Measurements from ENCODE around the gene GARNL3.
A peak's percentile ranks its signal among the peaks of the same experiment; 100 is the strongest.

The GARNL3 gene

DNA sequence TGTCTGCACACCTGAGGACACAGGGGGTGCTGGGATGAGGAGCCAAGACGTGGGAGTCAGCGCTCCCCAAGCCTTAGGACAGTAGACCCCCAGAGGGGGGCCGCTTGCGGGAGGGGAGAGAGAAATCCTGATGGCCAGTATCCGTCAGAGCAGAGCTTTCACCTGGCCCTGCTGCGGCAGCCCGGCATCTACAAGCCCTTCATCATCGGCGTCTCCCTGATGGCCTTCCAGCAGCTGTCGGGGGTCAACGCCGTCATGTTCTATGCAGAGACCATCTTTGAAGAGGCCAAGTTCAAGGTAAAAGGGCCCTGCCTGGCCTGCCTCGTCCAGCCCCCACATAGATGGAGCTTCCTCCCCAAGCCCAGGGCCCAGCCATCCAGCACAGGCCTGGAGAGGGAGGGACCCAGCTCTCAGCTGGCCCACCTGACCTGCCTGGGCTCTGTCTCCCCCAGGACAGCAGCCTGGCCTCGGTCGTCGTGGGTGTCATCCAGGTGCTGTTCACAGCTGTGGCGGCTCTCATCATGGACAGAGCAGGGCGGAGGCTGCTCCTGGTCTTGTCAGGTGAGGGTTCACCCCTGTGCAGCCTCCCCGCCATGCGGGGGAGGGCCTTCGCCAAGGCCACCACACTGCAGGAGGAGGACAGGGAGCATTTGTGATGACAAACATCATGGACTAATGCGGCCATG lies 139.1 kb downstream of the GARNL3 start:
- DNase-seq (ENCODE audit: low read depth in 2 of 2), result no peak

DNA sequence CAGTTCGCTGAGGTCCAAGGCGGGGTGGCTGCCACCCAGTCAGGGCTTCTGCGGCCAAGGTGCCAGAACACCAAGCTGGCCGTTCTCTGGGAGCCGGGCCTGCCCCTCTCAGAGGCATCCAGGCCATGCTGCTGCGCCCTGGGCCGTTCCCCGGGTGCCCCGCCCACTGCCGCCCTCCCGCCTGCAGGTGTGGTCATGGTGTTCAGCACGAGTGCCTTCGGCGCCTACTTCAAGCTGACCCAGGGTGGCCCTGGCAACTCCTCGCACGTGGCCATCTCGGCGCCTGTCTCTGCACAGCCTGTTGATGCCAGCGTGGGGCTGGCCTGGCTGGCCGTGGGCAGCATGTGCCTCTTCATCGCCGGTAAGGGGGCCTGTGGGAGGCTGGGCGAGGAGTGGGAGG lies 140.1 kb downstream of the GARNL3 start:
- no peak for DNase-seq (ENCODE audit: low read depth in 2 of 2)

DNA sequence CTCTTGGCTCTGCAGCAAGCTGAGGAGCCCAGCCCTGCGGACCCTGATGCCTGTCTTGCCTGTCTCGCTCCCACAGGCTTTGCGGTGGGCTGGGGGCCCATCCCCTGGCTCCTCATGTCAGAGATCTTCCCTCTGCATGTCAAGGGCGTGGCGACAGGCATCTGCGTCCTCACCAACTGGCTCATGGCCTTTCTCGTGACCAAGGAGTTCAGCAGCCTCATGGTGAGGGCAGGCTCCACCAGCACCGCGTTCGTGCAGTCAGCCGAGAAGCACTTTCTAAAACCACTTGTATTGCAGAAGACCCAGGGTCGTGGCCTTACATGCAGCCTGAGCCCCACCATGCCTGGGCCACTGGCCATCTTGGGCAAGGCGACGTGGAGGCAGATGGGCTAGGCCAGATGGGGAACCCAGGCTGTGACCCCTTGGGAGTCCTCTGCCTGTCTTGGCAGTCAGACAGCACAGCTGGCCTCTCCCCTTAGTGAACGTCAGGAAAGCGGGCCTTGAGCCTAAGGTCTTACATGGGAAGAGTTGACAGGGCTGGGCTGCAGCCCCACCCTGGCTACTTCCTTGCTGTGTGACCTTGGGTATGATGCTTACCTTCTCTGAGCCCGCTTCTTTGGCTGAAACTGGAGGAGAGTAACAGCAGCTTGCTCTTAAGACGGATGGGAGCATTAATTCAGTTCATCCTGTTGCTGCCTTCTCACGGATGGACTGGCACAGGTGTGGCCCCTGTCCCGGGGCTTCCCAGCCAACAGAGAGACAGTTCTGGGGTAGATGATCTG lies 141.0 kb downstream of the GARNL3 start:
- DNase-seq (ENCODE audit: low read depth in 2 of 2), result no peak

DNA sequence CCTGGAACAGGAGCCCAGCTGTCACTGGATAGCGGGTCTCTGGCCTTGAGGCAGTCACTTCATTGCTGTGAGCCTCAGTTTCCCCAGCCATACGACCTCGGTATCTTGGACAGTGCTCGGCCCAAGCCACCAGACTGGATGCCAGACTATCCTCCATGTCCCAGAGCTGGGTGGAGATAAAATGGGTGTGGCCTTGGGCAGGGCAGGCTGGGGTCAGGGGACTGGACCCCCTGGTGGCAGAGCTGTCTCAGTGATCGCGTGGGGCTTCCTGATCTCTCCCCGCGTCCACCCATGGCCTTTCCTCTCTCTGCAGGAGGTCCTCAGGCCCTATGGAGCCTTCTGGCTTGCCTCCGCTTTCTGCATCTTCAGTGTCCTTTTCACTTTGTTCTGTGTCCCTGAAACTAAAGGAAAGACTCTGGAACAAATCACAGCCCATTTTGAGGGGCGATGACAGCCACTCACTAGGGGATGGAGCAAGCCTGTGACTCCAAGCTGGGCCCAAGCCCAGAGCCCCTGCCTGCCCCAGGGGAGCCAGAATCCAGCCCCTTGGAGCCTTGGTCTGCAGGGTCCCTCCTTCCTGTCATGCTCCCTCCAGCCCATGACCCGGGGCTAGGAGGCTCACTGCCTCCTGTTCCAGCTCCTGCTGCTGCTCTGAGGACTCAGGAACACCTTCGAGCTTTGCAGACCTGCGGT lies 142.4 kb downstream of the GARNL3 start:
- no peak for DNase-seq (ENCODE audit: low read depth in 2 of 2)

DNA sequence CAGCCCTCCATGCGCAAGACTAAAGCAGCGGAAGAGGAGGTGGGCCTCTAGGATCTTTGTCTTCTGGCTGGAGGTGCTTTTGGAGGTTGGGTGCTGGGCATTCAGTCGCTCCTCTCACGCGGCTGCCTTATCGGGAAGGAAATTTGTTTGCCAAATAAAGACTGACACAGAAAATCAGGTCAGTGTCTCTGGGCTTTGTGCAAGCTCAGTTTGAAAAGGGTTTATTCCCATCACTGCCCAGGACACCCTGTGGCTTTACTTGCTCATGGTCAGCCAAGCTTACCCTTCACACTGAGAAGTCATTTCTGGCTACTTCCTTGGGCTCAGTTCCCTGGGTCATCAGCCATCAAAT lies 142.9 kb downstream of the GARNL3 start:
- no peak for DNase-seq (ENCODE audit: low read depth in 2 of 2)

DNA sequence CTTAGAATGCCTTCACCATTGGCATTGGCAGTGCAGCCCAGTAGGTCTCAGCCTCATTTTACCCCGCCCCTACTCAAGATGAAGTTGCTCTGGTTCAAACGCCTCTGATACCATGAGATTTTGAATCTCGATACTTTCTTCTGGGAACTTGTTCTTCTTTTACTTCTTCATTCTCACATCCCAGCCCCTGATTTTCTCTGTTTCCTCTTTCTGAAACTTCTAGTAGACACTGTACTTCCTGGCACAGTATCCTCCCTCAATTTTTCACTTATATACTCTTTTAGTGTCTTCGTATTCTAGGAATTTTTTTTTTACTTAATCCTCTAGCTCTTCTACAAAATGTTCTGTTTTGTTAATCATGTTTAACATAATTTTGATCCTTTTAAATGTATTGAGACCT lies 146.5 kb downstream of the GARNL3 start:
- DNase-seq (ENCODE audit: low read depth in 2 of 2), result no peak

DNA sequence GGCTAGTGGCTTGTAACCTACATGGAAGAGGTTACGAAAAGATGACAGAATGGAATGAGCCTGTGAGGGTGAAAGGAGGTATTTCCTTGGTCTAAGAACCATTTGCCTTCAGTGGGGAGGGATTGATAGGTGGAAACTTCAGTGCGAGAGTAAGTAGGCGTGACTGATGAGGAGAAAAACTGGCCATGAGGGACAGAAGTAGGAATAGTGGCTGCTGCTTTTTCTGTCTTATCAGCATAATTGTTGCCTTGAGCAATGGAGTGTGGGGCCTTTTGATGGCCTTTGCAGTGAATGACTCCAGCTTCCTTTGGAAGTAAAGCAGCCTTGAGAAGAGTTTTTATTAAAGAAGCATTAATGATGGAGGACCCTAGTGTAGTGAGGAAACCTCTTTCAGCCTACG lies 150.6 kb downstream of the GARNL3 start:
- no peak for DNase-seq (ENCODE audit: low read depth in 2 of 2)

DNA sequence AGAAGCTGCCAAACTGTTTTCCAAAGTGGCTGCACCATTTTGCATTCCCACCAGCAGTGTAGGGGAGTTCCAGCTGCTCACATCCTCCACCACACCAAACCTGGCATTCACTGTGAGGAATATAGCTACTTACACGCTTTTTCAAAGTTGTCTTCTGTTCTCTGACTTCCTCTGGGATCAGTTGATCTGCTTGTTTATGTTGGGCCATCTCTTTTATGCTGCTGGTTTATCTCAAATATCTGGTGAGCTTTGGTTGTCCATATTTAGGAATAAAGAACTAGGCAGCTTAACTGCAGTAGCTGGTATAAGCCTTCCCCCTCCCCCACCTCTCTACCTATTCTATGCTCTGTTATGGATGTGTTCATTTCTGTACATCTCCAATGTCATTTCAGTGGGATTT lies 151.1 kb downstream of the GARNL3 start:
- no peak for DNase-seq (ENCODE audit: low read depth in 2 of 2)

DNA sequence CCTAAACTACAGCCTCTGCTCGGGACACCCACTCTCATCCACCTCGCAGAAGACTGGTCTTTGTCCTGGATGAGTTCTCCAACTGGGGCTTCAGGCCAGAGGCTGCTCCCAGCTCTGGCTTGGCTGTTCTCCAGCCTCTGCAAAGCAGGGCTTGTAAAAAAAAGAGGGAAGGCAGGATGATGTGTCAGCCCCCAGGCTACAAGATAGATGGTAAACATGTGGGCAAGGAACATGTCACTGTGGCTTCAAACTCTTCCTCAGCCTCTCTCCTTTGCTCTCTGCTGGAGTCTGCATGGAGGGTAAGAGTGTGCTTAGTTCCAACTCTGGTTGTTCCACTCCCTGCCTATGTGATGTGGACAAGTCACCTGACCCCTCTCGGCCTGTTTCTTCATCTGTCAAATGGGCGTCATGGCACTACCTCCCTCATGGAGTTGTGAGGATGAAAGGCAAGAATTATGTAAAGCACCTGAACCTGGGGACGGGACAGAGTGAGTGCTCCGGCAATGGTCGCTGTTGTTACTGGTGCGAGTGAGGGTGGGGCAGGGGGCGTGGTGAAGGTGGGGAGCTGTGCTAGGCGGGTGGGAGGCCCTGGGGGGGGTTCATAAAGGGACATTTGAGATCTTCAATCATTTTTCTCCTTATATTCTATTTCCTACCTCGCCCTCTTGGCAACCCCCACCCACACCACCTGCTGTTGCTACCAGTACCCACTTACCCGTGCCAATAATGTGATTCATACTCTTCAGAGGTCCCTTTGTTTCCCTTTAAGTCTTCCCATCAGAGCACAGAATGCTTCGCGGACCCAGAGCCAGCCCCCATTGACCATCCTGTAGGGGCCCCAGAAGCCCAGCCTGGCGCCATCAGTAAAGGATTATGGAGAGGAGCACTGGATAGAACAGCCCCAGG lies 152.8 kb downstream of the GARNL3 start:
- DNase-seq (ENCODE audit: low read depth in 2 of 2), result no peak

DNA sequence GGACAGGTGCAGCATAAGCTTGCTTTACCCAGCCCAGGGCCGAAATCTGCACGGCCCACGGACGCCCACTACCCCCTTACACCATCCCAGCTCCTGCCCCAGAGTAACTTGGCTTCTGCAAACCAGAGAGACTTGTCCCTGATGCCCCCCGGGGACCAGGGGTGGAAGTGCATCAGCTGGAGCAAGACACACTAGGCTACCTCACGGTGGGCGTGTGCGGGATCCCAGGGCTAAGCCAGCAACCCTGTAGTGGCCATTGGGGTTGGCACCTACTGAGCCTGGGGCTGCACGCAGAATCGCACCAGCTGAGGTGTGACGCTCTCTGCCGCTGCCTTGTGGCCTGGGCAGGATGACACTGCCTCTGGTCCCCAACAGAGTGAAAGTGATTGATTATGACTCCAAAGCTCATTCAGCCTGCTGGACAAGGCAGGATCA lies 153.5 kb downstream of the GARNL3 start:
- no peak for DNase-seq (ENCODE audit: low read depth in 2 of 2)

DNA sequence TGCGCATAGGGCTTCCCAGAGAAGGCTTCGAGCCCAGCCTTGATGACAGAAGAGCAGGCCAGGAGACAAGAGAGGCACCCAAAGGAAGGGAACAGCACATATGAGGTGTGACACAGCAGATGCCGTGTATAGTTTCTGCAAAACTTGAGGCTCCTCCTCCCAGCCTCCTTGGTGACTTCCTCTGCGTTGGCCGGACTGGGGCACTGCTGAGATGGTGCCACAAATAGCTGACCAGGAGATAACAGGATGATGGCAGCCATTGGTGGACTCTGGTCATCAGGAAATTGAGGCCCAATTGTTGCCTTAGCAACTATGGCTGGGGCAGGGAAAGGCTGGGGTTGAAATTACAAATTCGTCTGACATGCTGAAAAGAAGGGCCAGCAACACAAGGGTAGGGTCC lies 154.8 kb downstream of the GARNL3 start:
- DNase-seq (ENCODE audit: low read depth in 2 of 2), result no peak

DNA sequence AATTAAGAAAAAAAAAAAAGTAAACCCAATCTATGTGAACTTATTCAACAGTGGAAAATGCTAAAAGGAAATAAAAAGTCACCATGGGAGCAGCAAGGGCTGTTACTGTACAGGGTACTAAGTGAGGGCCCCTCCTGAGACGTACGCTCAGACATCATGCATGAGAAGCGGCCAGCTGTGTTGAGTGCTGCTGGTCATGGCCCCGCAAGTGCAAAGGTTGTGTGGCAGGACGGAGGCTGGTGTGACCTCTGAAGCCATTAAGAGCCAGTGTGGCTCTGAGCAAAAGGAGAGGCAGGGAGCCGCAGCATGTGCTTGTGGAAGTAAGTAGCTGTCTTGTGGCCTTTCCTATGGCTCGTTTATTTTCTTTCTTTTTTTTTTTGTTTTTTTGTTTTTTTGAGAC lies 156.5 kb downstream of the GARNL3 start:
- DNase-seq (ENCODE audit: low read depth in 2 of 2), result no peak

DNA sequence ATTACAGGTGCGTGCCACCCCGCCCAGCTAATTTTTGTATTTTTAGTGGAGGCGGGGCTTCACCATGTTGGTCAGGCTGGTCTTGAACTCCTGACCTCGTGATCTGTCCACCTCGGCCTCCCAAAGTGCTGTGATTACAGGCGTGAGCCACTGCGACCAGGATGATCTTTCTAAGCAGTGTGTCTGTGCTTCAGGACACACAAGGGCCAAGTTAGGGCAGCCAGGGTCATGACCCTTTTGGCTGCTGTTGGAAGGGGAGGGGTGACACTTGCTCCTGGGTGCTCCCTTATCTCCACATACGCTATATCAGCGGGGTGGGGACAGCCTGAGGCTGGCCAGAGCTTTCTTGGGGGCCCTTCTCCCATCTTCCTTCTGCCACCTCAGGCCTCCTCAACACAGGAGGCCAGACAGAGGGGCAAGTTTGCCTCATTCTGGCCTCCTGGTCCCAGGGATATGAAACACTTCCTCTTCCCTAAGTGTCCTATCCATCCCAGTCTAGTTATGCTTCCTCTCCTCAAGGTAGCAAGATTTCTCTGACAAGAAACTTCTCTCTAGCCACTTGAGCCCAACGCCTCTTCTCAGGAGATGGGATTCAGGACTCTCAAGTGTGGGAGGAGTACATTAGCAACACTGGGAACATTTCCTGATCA lies 157.7 kb downstream of the GARNL3 start:
- DNase-seq (ENCODE audit: low read depth in 2 of 2), result no peak

DNA sequence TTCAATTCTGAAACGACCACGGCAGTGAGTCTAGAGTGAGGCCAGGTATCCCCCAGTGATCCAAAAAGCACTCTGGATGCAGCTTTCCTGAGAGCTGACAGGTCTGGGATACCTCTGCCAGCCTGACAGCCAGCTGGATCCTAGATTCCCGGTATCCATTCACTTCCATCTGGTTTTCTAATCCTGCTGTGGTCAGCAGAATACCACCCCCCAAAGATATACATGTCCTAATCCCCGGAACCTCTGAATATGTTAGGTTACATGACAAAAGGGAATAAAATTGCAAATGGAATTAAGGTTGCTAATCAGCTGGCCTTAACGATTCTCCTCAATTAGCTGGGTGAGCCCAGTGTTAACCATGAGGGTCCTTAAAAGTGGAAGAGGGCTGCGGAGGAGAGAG lies 158.2 kb downstream of the GARNL3 start:
- no peak for DNase-seq (ENCODE audit: low read depth in 2 of 2)

DNA sequence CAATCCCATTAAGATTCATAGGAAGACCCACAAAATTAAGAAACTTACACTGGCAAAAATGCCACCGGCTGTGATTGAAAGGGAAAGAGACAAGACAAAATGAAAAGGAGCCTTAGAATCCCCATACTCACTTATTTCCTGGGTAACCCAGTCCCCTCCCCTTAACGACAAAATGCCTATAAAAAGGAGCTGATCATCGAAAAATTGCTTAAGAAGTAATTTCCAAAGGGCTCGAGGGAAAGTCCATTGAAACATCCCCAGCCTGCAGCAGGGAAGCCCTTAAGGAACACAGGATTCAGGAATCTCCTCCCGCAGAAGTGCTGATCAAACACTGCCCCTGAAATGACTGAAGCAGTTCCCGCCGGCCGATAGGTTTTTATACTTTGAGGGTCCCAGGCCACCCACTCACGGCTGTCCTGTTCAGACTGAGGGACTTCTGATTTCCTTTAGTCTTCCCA lies 158.9 kb downstream of the GARNL3 start:
- DNase-seq (ENCODE audit: low read depth in 2 of 2), result no peak

DNA sequence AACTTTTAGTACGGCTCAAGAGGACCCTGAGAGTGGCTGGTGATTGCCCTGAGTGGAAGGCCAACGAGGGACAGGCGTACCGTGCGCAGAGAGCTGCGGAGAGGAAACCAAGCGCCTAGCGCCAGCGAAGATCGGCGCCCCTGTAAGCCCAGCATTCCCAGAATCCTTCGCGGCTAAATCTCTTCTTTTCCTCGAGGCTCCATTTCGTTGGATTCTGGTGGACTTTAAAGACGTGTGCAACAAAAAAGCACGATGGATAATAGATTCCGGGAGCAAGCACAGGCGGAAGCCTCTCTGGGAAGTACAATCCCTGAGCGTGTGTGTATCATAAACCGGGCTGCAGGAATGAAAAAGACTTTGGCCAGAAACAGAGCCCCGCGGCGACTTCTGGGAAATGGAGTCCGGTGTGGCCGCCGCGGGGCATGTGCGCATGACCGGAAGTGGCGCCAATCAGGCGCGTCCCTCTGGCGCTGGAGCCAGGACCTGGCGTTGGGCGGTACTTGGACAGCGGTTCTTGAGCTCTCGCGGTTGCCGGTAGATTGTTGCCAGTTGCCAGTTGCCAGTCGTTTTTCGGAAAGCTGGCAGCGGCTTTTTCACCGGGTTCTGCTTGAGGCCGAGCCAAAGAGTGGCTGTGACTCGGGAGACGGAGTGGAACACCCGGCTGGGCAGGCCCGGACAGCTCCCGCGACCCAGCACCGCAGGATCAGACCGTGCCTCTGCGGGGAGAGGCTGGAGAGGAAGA lies 159.5 kb downstream of the GARNL3 start, which contains the start of gene ZNF79:
TSS of gene ZNF79 (plus strand) at position 449 of the 742 bp plus-strand sequence. CDS start 406 bp downstream, outside the sequence.
- DNase-seq (ENCODE audit: low read depth in 2 of 2), result peak; percentile 80 to 81

DNA sequence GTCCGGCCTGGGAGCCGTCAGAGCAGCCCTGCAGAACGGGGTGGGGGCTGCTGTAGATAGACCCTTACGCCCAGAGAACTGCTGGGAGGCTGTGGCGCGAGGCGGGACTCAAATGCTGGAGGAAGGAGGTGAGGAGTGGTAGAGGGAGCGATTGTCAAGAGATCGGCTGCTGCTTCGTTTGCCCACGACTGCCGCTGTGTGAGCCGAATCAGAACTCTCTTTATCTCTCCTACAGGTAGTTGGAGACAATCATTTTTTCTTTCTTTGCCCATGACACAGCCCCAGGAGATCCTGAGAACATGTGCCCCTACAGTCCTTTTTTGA lies 160.1 kb downstream of the GARNL3 start:
- no peak for DNase-seq (ENCODE audit: low read depth in 2 of 2)

DNA sequence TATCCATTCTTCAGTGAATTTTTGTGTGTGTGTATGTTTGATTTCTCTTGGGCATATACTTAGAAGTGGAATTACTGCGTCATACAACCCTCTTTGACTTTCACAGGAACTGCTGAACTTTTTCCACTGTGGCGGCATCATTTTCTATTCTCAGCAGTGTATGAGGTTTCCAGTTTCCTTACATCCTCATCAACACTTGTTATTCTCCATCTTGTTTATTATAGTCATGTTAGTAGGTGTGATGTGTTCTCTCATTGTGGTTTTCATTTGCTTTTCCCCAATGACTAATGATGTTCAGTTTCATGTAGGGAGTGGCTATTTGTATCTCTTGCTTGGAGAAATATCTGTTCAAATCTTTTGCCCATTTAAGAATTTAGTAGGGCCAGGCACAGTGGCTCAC lies 162.2 kb downstream of the GARNL3 start:
- DNase-seq (ENCODE audit: low read depth in 2 of 2), result no peak

DNA sequence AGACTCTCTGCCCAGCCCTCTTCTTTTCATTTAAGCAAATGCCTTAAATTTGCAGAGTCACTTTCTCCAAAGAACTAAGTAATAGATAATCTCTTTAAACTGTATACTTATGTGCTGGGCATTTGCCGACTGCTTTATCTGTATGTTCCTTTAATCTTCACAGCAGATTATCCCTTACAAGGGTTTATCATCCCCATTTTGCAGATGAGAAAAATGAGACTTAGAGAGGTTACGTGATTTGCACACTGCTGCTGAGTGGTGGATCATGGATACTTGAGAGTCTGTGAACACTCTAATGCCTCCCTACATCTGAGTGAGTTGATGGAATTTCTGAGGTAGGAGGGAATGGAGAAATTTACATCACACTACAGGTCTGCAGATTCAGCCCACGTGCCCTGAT lies 163.8 kb downstream of the GARNL3 start:
- DNase-seq (ENCODE audit: low read depth in 2 of 2), result no peak

DNA sequence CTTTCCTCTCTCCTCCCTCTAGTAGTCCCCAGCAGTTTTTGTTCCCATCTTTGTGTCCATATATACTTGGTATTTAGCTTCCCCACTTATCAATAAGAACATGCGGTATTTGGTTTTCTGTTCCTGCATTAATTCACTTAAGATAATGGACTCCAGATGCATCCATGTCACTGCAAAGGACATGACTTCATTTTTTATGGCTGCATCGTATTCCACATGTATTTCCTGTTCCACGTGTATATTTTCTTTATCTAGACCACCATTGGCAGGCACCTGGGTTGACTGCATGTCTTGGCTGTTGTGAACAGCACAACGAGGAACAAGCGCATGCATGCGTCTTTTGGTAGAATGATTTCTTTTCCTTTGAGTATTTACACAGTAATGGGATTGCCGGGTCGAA lies 165.8 kb downstream of the GARNL3 start:
- no peak for DNase-seq (ENCODE audit: low read depth in 2 of 2)
